OCI-M2 (cell line): Measurements from ENCODE around the gene SMTN.
"Not testable (repeated sequence)": the region's sequence is repeated elsewhere in the genome, so short reads cannot be mapped to it uniquely, and the experiment has no call there.

Experiments
- DNase-seq: peaks from one replicate; lab custom pipeline; 2025; ENCODE audit not compliant: unreplicated experiment; lab: John Stamatoyannopoulos, UW

The SMTN gene

GRCh38 chr22:31069691-31070314 is 11.3 kb upstream of the SMTN start:
- not testable (repeated sequence) for DNase-seq

GRCh38 chr22:31073125-31073524 is 8.0 kb upstream of the SMTN start:
- not testable (repeated sequence) for DNase-seq

- not testable (repeated sequence) for DNase-seq
These were observed 7.5 kb upstream of the SMTN start for GRCh38 chr22:31073545-31074145.

GRCh38 chr22:31075961-31076360 is 5.2 kb upstream of the SMTN start:
- no peak for DNase-seq

- DNase-seq = no peak
These were observed 3.4 kb upstream of the SMTN start for GRCh38 chr22:31077681-31078080.

- not testable (repeated sequence) for DNase-seq
These were observed 2.7 kb upstream of the SMTN start for GRCh38 chr22:31078389-31078788.

GRCh38 chr22:31079095-31079642 is 1.9 kb upstream of the SMTN start:
- DNase-seq = no peak

GRCh38 chr22:31080164-31080847 is 812 bp upstream of the SMTN start:
- DNase-seq = no peak

GRCh38 chr22:31081963-31082605 is 966 bp downstream of the SMTN start:
- DNase-seq = no peak

- DNase-seq = no peak
These were observed 1.7 kb downstream of the SMTN start for GRCh38 chr22:31082606-31083376.

- no peak for DNase-seq
These were observed 2.3 kb downstream of the SMTN start for GRCh38 chr22:31083377-31083768.

- DNase-seq = no peak
These were observed 3.0 kb downstream of the SMTN start for GRCh38 chr22:31083923-31084810.

GRCh38 chr22:31084811-31085492 is 3.8 kb downstream of the SMTN start:
- no peak for DNase-seq

GRCh38 chr22:31085493-31085824 is 4.3 kb downstream of the SMTN start:
- DNase-seq = no peak

- no peak for DNase-seq
These were observed 4.8 kb downstream of the SMTN start for GRCh38 chr22:31085928-31086327.

- no peak for DNase-seq
These were observed 5.7 kb downstream of the SMTN start for GRCh38 chr22:31086703-31087330.

- DNase-seq = no peak
These were observed 6.7 kb downstream of the SMTN start for GRCh38 chr22:31087744-31088215.

- no peak for DNase-seq
These were observed 7.3 kb downstream of the SMTN start for GRCh38 chr22:31088233-31088986.
